ENCODE data around the gene AFF3. TPM values are rescaled to one million over a fixed set of nuclear protein-coding genes. Genes with fewer than 3 reads are reported as not detected.

The AFF3 gene
- total and polyA plus RNA-seq, 2 donors (not counting 3 experiments of a cell fraction or from before 2014, with no cell fraction given): 0.06 to 0.07 TPM

GRCh38 chr2:100066246-100066645, 76.1 kb downstream of the AFF3 start:
- FAIRE-seq: no peak
- H3K9me1 ChIP-seq (replicated peaks; ENCODE audit: control insufficient read depth, extremely low read depth, insufficient read depth, low read length): no peaks in the 10 kb centered on the region
- no peak overlapping the region for H2AFZ ChIP-seq (ENCODE audit: low read depth, low read length)
- no peak overlapping the region for H3K27ac ChIP-seq (ENCODE audit: insufficient read depth, low read depth, low read length)
- ChIA-PET POLR2A (no interaction called here), CTCF (interaction anchor here (2.3 to 2.7 kb wide), 2 partner anchors 247 kb away, joined by 7 to 10 read pairs; no protein-coding TSS in a partner anchor)
- no peak overlapping the region for H3K4me3 ChIP-seq (replicated peaks in 1 of 3; ENCODE audit: insufficient read depth in 1 of 3, low read depth in 1 of 3, low read length in 3 of 3)
- no peaks in the 10 kb centered on the region for H3K9me3 ChIP-seq (replicated peaks; ENCODE audit: control insufficient read depth, insufficient read depth, low read length)
- H3K4me2 ChIP-seq (ENCODE audit: insufficient read depth, low read length): no peak overlapping the region
- H3K4me1 ChIP-seq (ENCODE audit: control insufficient read depth, extremely low read depth, insufficient read depth, low read length): no peaks in the 10 kb centered on the region
- no peak overlapping the region for H3K9ac ChIP-seq (replicated peaks; ENCODE audit: extremely low read depth, insufficient read depth, low read length)
- H3K27me3 ChIP-seq (ENCODE audit: control insufficient read depth in 2 of 2, insufficient read depth in 2 of 2, low read length in 2 of 2): peaks cover 2 to 6% of the 10 kb centered on the region in 2 experiments
- BruUV-seq (replicated peaks): no TSS peak
- H4K20me1 ChIP-seq (replicated peaks; ENCODE audit: control insufficient read depth, extremely low read depth, insufficient read depth, low read length): no peaks in the 10 kb centered on the region
- TF ChIP-seq MAX (IDR thresholded peaks at IDR 0.05; ENCODE audit: insufficient read depth, insufficient read length) (no peak), EZH2 (IDR thresholded peaks at IDR 0.05; ENCODE audit: borderline replicate concordance, low read depth, low read length, severe bottlenecking) (no peak), POLR2AphosphoS5 (IDR thresholded peaks at IDR 0.05; ENCODE audit: insufficient read depth, low read depth, low read length) (no peak), FOS (IDR thresholded peaks at IDR 0.05; ENCODE audit: borderline replicate concordance, insufficient read depth, low read length) (no peak), JUN (IDR thresholded peaks at IDR 0.05; ENCODE audit: borderline replicate concordance, insufficient read depth, insufficient read length, low read depth) (no peak), CTCF (IDR thresholded peaks at IDR 0.05; ENCODE audit: extremely low read depth in 1 of 2, insufficient read depth in 1 of 2, low read depth in 1 of 2, low read length in 2 of 2) (no peak), POLR2A (IDR thresholded peaks at IDR 0.05; ENCODE audit: low read depth, low read length) (no peak), MYC (IDR thresholded peaks at IDR 0.05; ENCODE audit: low read depth, low read length) (no peak)
- no peak for DNase-seq (ENCODE audit: low read depth, low spot score)
- dilution Hi-C loops (cut with MboI; ENCODE audit: extremely low pct_ligation_motif_present, low sequenced_read_pairs) (no loop called here), intact Hi-C loops (cut with micrococcal nuclease) (no loop called here)
- H3K79me2 ChIP-seq (ENCODE audit: control insufficient read depth, insufficient read depth, low read length): no peaks in the 10 kb centered on the region
- no peaks in the 10 kb centered on the region for H3K36me3 ChIP-seq (ENCODE audit: control insufficient read depth in 2 of 2, extremely low read depth in 1 of 2, insufficient read depth in 2 of 2, low read length in 2 of 2)
